Stimulated activated CD4-positive, alpha-beta T cell treated with anti-CD3 and anti-CD28 coated beads, Interleukin-15, amount 100 ng/mL, for 48 hours (primary cell): Measurements from ENCODE around the gene GSK3A.

Experiments used
- DNase-seq, 2 donors: peaks; one replicate each; pipeline ENCODE4 v3.0.0-alpha.2; 2020; ENCODE audit warnings: low read depth in 2 of 2

GSK3A gene

DNA sequence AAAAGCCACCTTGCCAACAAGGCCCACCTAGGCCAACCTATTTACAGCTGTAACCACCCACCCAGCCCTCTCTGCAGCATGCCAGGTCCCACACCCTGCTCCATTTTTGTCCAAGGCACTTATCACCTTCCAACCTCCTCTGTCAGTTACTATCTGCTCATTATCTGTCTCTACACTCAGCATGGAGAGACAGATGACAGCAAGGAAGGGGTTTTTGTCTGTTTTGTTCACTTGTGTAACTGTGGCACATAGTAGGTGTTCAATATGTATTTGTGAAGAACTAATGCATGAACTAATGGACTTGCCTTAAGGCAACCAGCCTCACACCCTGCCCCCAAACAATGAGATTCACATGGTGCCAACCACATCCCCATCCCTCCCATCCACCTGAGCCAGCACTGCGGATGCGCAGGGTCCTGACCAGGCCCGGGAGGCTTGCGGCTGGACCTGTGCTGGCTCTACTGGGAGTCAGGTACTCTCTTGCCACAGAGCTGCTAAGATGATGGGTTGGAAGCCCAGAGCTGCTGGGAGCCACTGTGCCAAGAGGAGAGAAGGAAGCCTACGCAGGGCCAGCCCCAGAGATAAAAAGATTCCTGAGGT is 42.2 kb downstream of the GSK3A start:
- no peak for DNase-seq

DNA sequence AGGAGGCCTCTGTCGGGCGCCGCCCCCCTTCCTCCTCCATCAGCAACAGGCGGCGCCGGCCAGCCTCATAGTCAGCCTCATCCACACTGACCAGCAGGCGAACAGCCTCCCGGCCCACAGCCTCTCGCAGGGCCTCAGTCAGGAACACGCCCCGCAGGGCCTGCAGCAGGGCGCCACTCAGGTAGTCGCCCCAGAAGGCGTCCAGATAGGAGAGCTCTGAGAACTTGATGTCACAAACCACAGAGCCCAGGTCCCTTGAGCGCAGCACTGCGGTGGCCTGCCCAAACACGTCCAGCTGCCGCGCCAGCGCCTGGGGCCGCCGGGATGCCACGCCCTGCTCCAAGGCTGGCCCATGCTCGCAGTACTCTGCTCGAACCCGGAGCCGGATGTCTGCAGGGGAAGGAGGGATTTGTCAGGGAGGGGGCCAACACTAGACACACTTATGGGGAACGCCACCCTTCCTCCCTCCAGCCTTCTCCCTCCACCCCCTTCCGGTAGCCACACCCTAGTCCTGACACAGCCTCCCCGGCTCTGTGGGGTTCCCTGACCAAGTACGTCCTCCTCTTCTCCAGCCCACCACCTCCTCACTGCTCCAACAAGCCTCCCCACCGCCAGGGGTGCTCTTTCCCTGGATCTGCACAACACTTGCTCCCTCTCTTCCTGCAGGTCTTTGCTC is 42.8 kb downstream of the GSK3A start:
- peak in 1 of 2 donors; percentile 53 for DNase-seq

DNA sequence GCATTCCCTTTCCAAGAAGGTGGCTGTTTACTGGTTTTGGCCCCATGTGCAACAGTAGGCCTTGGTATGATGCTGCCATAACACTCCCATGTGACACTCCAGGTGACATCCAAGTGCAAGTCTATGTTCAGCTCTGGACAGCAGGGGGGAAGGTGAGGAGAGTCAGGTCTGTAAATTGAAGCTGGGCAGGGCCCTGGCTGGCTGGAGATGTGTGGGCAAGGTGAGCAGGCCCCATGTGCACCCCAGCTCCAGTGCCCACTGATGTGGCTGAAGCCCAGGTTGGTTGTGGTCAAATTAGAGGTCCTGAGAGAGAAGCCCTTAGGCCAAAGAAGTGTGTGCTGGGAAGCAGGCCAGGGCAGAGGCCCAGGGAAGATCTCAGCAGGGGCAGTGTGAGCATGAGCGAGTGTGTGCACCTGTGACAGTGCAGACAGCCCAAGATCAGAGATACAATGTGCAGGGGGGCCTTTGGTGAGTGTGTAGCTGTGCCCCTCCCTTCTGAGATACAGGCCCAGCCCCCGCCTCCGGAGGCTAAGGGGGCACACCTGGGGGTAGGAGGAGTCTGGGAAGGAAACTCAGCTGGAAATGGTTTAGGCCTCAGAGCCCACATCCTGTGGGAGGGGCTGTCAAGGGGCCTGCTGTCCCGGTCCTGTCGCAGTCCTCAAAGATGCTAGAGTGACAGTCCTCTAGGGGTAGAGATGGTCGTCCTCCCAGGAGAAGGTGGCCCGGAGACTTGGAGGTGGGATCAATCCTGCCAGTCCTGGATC is 43.5 kb downstream of the GSK3A start:
- DNase-seq: peak in 1 of 2 donors; percentile 39

DNA sequence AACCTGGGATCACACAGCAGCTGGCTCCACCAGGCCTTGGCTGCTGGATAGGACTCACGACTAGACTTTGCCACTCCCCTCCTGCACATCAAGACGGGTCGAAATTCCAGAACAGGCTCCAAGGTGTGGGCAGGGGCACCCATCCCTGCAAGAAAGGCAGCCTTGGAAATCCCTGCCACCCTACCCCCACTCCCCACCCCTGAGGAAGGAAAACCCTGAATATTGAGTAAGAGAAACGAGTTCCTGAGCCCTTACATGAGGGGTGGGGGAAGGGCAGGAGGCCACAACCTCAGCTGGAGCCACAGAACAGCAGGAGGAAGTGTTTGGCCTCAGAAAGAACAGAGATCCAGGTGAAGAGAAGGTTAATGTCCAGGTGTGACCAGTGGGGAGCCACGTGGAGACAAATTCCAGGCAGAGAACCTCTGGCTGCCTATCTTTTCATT is 45.0 kb downstream of the GSK3A start:
- no peak for DNase-seq

DNA sequence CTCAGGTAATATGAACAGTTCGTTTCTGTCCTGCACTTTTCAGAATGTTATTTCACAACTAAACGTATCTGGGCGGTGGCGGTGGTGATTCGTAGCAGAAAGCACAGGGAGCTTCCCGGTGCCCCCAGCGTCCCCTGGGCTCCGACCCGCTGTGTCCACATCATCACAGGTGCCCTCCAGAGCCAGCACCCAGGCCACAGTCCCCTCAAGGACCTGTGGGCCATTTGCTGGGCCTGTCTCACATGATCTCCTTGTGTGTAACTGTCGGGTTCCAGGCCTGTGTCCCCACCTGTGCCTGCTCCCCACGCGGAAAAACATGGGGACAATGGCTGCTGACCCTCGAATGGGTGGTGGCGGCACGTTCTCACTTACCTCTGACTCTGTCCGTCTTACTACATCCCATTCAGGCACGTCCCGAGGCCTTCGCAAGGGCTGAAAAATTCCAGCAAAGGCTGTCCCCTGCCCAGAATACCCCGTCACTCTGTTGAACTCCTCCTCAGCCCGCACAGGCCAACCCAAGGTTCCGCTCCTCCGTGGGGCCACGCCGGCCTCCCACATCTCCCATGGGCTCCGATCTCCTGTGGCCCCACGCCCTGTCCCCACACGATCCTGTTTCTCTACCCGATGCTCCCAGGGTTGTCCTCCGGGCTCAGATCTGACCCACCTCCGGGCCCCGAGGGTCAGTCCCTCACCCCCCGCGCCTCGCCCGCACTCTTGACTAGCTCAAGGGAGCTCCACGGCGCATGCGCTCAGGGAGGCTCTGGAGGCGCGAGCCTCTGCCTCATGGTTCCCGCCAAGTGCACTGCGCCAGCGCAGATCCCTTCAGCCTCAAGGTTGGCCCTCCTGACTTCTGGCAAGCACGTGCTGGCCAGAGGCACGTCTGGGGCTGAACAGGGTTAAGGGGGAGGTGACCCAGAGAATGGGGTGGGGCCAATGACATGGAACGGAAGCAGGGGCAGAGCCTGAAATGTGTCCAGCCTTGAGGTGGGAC is 46.1 kb downstream of the GSK3A start:
- DNase-seq: no peak

DNA sequence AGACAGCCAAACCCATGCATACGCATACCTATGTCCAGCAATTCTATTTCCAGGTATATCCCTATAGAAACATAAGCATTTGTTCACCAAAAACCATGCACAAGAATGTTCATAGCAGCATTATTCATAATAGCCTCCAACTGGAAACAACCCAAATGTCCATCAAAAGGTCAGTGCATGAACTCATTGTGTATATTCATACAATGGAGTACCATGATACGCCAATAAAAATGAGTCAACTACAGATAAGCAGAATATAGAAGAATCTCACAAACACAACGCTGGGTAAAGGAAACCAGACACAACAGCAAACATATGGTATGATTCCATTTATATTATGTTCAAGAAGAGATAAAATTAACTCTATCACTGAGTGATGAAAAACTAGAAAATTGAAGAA is 48.7 kb downstream of the GSK3A start:
- DNase-seq: no peak

DNA sequence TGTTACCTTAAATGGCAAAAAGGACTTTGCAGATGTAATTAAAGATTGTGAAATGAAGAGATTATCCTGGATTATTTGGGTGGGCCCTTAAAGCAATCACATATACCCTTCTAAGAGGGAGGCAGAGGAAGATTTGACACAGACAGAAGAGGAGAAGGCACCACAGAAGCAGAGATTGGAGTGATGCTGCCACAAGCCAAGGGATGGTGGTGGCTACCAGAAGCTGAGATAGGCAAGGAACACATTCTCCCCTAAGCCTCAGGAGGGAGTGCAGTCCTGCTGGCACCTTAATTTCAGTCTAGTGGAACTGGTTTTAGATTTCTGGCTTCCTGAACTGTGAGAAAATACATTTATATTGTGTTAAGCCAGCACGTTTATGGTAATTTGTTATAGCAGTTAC is 49.1 kb downstream of the GSK3A start:
- no peak for DNase-seq

DNA sequence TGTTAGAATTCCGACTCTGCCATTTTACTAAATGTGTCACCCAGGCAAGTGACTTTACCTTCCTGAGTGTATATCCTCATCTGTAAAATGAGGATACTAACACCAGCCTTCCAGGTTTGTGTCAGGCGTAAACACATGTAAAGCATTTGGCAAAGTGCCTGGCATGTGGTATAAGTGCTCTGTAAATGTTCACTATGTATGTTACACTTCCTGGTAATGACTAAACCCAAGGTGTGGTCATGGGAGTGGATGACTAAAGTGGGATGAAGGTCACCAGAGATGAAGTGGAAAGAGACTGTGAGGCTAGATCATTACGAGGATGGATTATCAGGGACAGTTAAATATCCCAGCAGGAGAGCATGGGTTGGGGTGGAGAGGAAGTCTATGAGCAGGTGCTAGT is 50.5 kb downstream of the GSK3A start:
- peak in 1 of 2 donors; percentile 30 for DNase-seq

DNA sequence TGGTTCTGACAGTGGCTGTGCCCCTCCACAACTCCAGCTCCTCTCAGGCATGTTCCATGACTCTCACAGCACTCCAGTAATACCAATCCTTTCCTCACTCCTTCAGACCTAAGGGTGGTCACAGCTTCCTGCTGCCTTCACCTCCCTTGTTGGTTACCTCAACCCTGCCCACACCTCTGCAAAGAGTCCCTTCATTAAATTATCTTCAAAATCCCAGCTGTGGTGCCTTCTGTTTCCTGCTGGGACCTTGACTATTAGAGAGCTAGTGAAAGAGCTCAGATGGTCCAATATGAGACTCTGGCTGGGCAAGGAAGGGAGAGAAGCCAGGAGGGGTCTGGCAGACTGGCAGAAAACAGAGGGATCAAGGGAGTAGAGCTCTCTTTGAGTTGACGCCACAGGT is 51.1 kb downstream of the GSK3A start:
- DNase-seq: no peak

DNA sequence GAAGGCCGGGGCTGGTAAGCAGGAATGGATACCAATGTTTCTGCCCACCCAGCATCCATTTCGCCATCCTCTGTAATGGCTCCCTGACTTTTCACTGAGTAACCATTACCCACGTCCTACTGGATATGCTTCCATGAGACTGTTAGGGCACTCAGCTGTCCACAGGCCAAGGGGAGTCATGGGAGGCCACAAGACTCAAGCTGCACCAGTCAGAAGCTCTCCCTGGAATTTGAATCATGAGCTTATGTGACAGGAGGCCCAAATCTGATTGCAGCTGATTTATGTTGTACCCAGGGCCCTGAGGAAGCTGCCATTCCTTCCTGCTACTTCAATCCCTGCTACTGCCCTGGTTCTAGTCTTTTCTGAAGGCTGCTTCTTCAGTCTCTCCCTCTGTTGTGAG is 53.3 kb downstream of the GSK3A start:
- DNase-seq: no peak

DNA sequence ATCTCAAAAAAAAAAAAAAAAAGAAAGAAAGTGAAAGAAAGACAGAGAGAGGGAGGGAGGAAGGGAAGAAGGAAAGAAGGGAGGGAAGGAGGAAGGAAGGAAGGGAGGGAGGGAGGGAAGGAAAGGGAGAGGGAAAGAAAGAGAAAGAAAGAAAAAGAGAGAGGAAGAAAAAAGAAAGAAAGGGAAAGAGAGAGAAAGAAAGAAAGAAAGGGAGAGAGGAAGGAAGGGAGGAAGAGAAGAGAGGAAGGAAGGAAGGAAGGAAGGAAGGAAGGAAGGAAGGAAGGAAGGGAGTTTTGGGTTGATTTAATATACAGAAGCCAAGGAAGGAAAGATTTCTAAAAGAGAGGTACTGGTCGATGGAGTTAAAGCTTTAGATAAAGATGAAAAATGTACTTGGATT is 53.7 kb downstream of the GSK3A start:
- no peak for DNase-seq

DNA sequence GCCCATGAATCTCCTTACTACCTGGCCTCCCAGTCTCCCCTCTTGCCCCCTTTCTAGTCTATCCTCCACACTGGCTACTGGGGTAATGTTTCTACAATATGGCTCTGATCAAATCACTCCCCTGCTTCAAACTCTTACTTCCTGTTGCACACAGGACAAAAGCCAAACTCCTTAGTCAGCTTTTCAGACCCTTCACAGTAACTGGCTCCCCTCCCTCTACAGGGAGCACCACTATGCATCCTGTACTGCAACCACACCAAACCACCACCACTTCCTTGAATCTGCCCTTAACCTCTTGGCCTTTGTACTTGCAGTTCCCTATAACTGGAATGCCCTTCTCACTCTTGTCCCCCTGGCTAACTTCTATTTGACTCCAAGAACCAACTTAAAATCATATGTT is 57.1 kb downstream of the GSK3A start:
- no peak for DNase-seq

DNA sequence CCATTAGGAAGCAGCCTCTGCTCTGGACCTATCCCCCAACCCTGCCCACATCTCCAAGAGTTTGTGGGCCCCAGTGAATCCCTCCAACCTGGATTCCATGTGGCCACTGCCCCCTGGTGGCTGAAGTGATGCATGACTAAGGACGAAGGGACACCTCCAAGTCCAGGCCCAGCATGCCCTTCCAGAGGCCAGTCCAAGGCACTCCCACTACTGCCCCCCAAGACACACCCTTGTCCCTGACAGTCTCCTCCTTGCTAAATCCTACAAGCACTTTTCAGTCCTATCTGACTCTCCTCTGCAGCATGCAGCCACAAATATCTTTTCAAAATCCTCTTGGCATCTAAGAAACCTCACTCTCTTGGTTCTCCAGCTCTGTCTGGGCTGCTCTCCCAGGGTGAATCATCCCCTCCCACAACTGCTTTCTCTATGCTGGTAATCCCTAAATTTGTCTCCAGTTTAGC is 58.0 kb downstream of the GSK3A start:
- peak; percentile 52 to 70 for DNase-seq
